Activated CD4-positive, CD25-positive, alpha-beta regulatory T cell (primary cell): ENCODE measurements around the gene PAX8.
A peak's percentile ranks its signal among the peaks of the same experiment; 100 is the strongest.

Experiments
- DNase-seq, 4 experiments: peaks; one replicate each; lab custom pipeline; 2025; lab: John Stamatoyannopoulos, UW

PAX8 gene

GRCh38 chr2:113183264-113183663 is 95.5 kb downstream of the PAX8 start:
- no peak for DNase-seq

GRCh38 chr2:113182471-113183260 is 96.1 kb downstream of the PAX8 start:
- DNase-seq: no peak

- DNase-seq: no peak
Observed at GRCh38 chr2:113181258-113182051, 97.3 kb downstream of the PAX8 start.

GRCh38 chr2:113180131-113180946 is 98.4 kb downstream of the PAX8 start:
- no peak for DNase-seq

- DNase-seq: no peak
Observed at GRCh38 chr2:113179446-113180045, 99.2 kb downstream of the PAX8 start.

GRCh38 chr2:113178891-113179290 is 99.8 kb downstream of the PAX8 start:
- DNase-seq: peak in 1 of 4 experiments; percentile 23

GRCh38 chr2:113178069-113178746 is 100.5 kb downstream of the PAX8 start:
- DNase-seq: no peak

- no peak for DNase-seq
Observed at GRCh38 chr2:113176696-113177355, 101.9 kb downstream of the PAX8 start.

- peak in 1 of 4 experiments; percentile 29 for DNase-seq
Observed at GRCh38 chr2:113175736-113176695, 102.7 kb downstream of the PAX8 start.

GRCh38 chr2:113175042-113175628 is 103.6 kb downstream of the PAX8 start:
- DNase-seq: peak in 3 of 4 experiments; percentile 23 to 59 (median 38)

- no peak for DNase-seq
Observed at GRCh38 chr2:113174376-113174750, 104.4 kb downstream of the PAX8 start.

GRCh38 chr2:113173542-113174375 is 105.0 kb downstream of the PAX8 start, which contains the start of gene PSD4:
Gene PSD4, plus strand, starts transcription at chr2:113173971. Its CDS starts 8,486 bp downstream, at chr2:113182457.
- peak; percentile 49 to 78 (median 66) for DNase-seq

GRCh38 chr2:113172721-113173541 is 105.8 kb downstream of the PAX8 start:
- no peak for DNase-seq

GRCh38 chr2:113171334-113172075 is 107.2 kb downstream of the PAX8 start:
- DNase-seq: no peak

- no peak for DNase-seq
Observed at GRCh38 chr2:113169586-113169985, 109.1 kb downstream of the PAX8 start.

GRCh38 chr2:113169002-113169530 is 109.7 kb downstream of the PAX8 start:
- no peak for DNase-seq
